GM18502 (cell line): ENCODE data around the gene NUDT15.
"Not testable (repeated sequence)": the region's sequence is repeated elsewhere in the genome, so short reads cannot be mapped to it uniquely, and the experiment has no call there.

Experiments
- ATAC-seq: cut with Tn5 transposase; IDR thresholded peaks from one replicate; pipeline ENCODE4 v1.9.1; 2021; ENCODE audit warnings: mild to moderate bottlenecking; ENCODE audit not compliant: unreplicated experiment, poor library complexity

NUDT15 gene

GRCh38 chr13:48040896-48041295 is 3.4 kb downstream of the NUDT15 start:
- no peak for ATAC-seq

- ATAC-seq, result no peak
Measured at GRCh38 chr13:48042894-48043293, 5.4 kb downstream of the NUDT15 start.

DNA sequence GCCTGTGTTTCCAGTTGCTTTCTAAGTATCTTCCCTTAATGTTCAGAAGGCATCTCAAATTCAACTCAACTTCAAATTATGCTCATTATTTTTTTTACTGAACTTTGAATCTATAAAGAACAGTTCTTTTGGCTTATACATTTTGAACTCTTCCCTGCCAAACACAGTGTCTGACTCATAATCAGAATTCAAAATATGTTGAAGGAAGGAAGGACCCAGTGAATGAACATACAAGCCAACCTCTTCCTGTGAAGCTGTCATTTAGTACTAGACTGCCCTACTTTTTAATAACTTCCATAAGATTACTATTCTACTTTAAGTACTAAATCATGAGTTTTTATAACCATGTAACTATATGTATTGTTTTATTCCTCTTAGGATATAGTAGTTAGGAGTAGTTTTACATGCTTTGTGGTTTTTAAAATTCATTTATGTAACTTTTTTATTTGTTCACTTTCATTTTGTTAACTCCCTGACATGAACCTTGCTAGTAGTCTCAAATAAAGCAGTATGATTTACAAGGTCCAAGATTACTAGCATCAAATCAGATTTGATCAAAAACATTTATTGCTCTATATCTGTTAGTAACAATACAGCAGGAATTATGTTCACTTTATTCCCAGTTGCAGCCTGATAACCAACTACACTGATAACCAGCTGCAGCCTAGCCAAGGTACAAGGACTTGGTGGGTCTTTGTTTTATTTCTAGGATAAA is 6.4 kb downstream of the NUDT15 start:
- no peak for ATAC-seq

DNA sequence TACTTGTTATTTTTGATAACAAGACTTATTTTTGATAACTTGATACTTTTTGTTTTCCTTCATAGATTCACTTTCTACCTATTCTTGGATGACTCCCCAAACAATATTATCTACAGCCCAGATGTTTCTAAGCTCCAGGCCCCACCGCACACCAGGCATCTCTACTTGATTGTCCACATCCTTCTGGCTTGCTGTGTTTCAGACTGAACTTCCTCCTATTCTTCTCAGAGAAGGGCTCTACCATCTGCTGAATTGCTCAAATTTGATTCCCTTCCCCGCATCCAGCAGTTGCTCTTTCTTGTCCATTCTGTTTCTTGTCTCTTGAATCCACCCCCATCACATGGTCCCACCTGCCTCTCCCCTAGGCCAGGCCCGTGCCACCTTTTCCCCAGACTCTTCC is 13.0 kb downstream of the NUDT15 start:
- ATAC-seq, result no peak

DNA sequence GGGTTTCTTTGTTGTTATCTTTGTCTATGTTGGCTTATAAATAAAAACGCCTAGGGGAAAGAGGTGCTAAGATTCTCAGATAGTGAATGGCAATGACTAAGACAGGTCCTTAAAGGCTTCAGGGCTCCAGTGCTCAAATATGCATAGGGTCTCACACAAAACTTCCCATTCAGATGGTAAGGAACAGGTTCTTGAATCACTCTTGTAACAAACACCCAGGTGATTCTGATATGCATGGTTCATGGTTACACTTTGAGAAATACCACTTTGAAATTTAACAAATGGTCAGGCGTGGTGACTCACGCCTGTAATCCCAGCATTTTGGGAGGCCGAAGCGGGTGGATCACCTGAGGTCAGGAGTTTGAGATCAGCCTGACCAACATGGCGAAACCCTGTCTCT is 17.1 kb downstream of the NUDT15 start:
- no peak for ATAC-seq

DNA sequence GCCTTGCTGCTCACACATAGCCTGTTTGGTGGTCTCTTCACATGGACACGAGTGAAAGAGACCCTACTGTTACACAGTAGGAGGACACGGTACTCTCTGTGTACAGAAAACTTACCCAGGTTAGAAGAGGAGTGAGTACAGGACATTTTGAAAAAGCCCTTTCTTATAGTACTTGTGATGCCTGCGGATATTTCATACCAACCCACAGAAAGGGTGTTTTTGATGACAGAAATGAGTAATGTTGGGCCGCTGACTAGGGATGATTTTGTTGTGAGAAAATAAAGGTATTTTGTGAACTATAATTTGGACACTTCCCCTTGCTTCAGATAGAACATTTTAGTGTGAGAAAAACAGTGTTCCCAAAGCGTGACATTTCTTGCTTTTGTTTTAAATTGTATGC is 18.2 kb downstream of the NUDT15 start:
- no peak for ATAC-seq

DNA sequence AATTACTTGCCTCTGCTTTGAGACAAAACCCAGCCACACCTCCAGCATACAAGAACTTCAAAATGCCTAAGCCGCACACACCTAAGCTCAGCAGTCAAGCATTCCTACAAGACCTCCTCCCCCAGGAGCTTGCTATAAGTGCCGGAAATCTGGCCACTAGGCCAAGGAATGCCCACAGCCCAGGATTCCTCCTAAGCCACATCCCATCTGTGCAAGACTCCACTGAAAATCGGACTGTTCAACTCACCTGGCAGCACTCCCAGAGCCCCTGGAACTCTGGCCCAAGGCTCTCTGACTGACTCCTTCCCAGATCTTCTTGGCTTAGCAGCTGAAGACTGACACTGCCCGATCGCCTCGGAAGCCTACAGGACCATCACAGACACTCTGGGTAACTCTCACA is 21.0 kb downstream of the NUDT15 start:
- ATAC-seq, result not testable (repeated sequence)

GRCh38 chr13:48059951-48060350 is 22.4 kb downstream of the NUDT15 start:
- ATAC-seq, result not testable (repeated sequence)

DNA sequence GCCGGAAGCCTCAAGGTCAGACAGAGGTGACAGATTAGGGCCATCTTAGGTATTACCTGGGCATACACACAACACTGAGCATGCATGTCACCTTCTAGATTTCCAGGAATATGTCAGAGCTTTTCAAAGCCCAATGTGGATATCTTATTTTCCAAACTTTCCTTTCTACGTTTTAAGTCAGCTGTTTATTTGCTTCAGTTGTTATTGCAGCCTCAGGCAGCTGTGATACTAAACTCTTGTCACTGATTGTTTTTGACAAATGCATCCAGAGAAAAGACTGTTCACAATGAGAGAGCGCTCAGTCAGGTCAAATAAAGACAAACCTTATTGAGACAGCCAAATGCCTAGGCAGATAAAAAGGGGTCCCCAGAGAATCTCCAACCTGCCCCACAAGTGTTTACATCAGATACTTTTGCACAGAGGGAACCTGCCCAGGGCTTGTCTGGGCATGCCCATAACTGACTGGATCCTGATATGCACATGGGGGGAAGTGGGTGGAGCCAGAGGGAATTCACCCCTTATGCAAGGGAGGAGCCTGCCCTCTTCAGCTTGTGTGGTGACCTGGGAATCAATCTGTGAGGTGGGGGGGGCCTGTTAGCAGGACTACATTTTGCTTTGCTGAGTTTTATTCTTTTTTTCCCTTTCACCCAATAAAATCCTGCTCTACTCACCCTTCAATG is 28.9 kb downstream of the NUDT15 start:
- no peak for ATAC-seq

- ATAC-seq, result no peak
Measured at GRCh38 chr13:48068036-48068435, 30.5 kb downstream of the NUDT15 start.

- ATAC-seq, result no peak
Measured at GRCh38 chr13:48068952-48069351, 31.4 kb downstream of the NUDT15 start.

- no peak for ATAC-seq
Measured at GRCh38 chr13:48069573-48069972, 32.0 kb downstream of the NUDT15 start.

DNA sequence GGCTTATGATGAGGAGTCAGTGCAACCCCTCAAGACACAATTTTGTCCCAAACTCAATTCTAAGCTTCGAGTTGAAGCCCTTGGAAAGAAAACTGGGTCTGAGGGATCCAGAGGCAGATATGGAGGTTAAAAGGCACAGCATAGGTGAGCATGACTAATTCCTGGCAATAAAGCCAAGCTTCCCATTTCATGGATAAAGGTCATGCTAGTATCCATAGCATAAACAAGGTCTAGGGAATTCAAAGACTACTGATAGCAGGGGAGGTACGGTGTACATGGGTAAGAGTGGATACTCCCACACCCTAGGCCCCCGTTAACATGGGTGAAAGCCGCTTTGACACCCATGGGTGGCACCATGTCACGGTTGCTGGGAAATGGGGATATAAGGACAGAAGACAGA is 33.4 kb downstream of the NUDT15 start:
- no peak for ATAC-seq

DNA sequence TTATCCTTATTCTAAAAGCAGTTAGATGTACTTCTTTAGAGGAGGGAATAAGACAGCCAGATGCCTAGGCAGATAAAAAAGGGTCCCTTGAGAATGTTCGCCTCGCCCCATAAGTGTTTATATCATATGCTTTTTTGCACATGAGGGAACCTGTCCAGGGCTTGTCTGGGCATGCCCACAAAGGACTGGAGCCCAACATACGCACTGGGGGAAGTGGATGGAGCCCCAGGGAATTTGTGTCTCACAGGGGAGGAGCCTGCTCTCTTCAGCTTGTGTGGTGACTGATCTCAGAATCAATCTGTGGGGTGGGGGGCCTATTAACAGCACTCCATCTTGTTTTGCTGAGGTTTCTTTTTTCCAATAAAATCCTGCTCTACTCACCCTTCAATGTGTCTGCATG is 34.8 kb downstream of the NUDT15 start:
- ATAC-seq, result no peak

DNA sequence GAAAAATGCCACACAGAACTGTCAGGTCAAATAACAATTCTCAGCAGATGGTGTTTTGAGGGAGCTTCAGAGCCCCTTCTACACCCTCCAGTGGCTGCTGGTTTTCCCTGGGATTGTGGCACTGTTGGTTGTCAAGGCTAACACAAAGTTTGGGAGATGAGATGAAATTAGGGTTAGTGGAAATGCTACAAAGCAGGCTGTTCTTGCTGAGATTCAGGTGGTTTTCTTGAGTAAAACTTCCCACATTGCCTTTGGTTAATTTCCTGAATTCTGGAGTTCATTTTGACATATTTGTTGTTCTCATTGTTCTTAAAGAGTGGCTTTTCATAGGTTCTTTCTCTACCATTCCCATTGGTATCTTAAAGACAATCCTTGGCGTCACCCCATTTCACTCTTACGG is 35.3 kb downstream of the NUDT15 start:
- no peak for ATAC-seq

DNA sequence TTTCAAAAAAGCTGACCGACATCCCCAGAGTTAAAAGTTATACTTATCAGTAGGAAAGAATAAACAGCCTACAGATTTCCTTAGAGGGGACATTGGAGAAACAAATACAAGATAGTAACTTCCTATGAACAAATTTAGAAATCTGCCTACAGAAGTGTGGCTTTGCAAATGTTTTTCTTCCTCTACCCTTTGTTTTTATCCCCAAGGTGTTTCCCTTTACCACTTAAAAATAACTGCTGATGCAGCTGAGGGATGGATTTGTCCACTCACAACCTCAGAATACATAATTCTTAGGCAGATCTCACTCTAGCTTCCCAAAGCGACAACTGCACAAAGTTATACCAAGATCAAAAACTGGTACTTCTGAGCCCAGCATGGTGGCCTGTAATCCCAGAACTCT is 36.5 kb downstream of the NUDT15 start:
- ATAC-seq, result no peak

DNA sequence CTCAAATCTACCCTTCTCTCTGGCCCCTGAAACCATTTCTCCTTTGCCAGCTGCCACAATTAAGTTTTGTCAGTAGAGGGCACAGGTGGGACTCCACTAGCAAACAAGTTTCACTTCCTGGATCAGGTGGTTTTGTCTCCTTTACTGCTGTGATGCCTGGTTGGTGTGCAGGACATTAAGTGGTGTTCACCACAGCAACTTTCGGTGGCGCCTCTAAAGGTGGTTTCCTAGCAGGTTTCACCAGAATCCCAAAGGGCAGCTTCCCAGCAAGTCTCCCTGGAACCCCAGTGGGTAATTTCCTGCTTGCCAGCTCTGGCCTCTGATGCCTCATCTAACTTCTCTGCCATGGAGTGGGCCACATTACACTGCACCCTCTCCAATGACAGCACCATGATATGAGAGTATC is 40.7 kb downstream of the NUDT15 start:
- peak; percentile 99 for ATAC-seq

- ATAC-seq, result no peak
Measured at GRCh38 chr13:48081739-48082138, 44.2 kb downstream of the NUDT15 start.

DNA sequence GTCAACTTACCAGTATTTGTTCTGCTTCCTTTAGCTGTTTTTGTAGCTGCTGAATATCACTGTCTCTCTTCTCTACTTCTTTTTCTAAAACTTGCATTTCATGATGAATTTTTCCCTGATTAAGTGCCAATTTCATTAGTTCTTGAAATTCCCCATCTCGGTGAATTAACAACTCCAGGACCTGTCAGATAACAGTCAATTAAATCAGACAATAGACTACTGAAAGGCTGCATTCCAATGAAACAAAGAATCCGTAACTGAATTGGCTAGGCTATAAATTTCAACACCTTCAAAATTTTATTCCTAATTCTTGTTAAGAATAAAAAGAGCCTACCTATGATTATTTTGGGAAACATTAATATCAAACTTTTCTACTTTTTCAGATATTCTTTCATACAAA is 48.7 kb downstream of the NUDT15 start:
- no peak for ATAC-seq

- no peak for ATAC-seq
Measured at GRCh38 chr13:48093588-48093987, 56.1 kb downstream of the NUDT15 start.

- ATAC-seq, result peak; percentile 31
Measured at GRCh38 chr13:48094404-48094780, 56.9 kb downstream of the NUDT15 start.
